Measurements from ENCODE around the gene ROR2. TPM values are rescaled to one million over a fixed set of nuclear protein-coding genes. Genes with fewer than 3 reads are reported as not detected.

ROR2 gene
- total RNA-seq, 1 experiment from 2014 or later = not detected

- no TSS peak for BruUV-seq (replicated peaks)
- Histone ChIP-seq H3K4me2 (ENCODE audit: low read length) (no peak overlapping the region), H3K79me2 (ENCODE audit: low read length) (no peaks in the 10 kb centered on the region), H3K9me3 (ENCODE audit: low read length) (no peaks in the 10 kb centered on the region), H3K4me3 (ENCODE audit: low read length) (no peak overlapping the region), H2AFZ (ENCODE audit: low read length) (no peak overlapping the region), H3K27me3 (ENCODE audit: low read length) (peaks cover 6% of the 10 kb centered on the region), H3F3A (ENCODE audit: low read length, unreplicated experiment) (no peaks in the 10 kb centered on the region), H3K9ac (ENCODE audit: low read length) (no peak overlapping the region), H4K20me1 (ENCODE audit: low read length) (no peaks in the 10 kb centered on the region), H3K27ac (ENCODE audit: low read length) (no peak overlapping the region), H3K9me2 (replicated peaks; ENCODE audit: low read length) (no peaks in the 10 kb centered on the region), H3K4me1 (ENCODE audit: insufficient read depth, low read length) (no peaks in the 10 kb centered on the region), H3K36me3 (ENCODE audit: low read depth, low read length) (no peaks in the 10 kb centered on the region)
- intact Hi-C loops (cut with micrococcal nuclease) = no loop called here
- DNase-seq (no peak), ATAC-seq (no peak)
- ChIA-PET CTCF (no interaction called here), POLR2A (ENCODE audit: unreplicated experiment) (no interaction called here)
- TF ChIP-seq EZH2 (IDR thresholded peaks at IDR 0.05; ENCODE audit: low read length, unreplicated experiment) (no peak), EZH2phosphoT487 (IDR thresholded peaks at IDR 0.05; ENCODE audit: borderline replicate concordance, low read length) (no peak), CTCF (conservative IDR thresholded peaks at IDR 0.05; ENCODE audit: low read depth, low read length) (no peak)
Observed at GRCh38 chr9:91858213-91859030, 91.6 kb downstream of the ROR2 start.

- no peaks in the 10 kb centered on the region for H3K79me2 ChIP-seq (ENCODE audit: low read length)
- no TSS peak for BruUV-seq (replicated peaks)
- no peak overlapping the region for H3K4me3 ChIP-seq (ENCODE audit: low read length)
- no peaks in the 10 kb centered on the region for H3K36me3 ChIP-seq (ENCODE audit: low read depth, low read length)
- H3K9me3 ChIP-seq (ENCODE audit: low read length) = no peaks in the 10 kb centered on the region
- H3K4me1 ChIP-seq (ENCODE audit: insufficient read depth, low read length) = no peaks in the 10 kb centered on the region
- ChIA-PET POLR2A (ENCODE audit: unreplicated experiment) (no interaction called here), CTCF (no interaction called here)
- no peak overlapping the region for H3K27ac ChIP-seq (ENCODE audit: low read length)
- no peak overlapping the region for H2AFZ ChIP-seq (ENCODE audit: low read length)
- DNase-seq = no peak
- no peaks in the 10 kb centered on the region for H4K20me1 ChIP-seq (ENCODE audit: low read length)
- H3K27me3 ChIP-seq (ENCODE audit: low read length) = no peaks in the 10 kb centered on the region
- no peak for ATAC-seq
- H3K9me2 ChIP-seq (replicated peaks; ENCODE audit: low read length) = no peaks in the 10 kb centered on the region
- intact Hi-C loops (cut with micrococcal nuclease) = no loop called here
- no peaks in the 10 kb centered on the region for H3F3A ChIP-seq (ENCODE audit: low read length, unreplicated experiment)
- no peak overlapping the region for H3K4me2 ChIP-seq (ENCODE audit: low read length)
- no peak overlapping the region for H3K9ac ChIP-seq (ENCODE audit: low read length)
- TF ChIP-seq EZH2 (IDR thresholded peaks at IDR 0.05; ENCODE audit: low read length, unreplicated experiment) (no peak), EZH2phosphoT487 (IDR thresholded peaks at IDR 0.05; ENCODE audit: borderline replicate concordance, low read length) (no peak), CTCF (conservative IDR thresholded peaks at IDR 0.05; ENCODE audit: low read depth, low read length) (no peak)
Observed at GRCh38 chr9:91857291-91858212, 92.5 kb downstream of the ROR2 start.

All from PC-3 (cell line).